Nephron (organoid): ENCODE data around the gene SPATA46.
"Not testable (repeated sequence)": the region's sequence is repeated elsewhere in the genome, so short reads cannot be mapped to it uniquely, and the experiment has no call there.

Experiments used
- H3K27ac Mint-ChIP-seq, 3 experiments: 2 replicates each; pipeline ENCODE4 v1.8.0; 2020; ENCODE audit warnings: mixed read lengths in 3 of 3, mild to moderate bottlenecking in 2 of 3, moderate library complexity in 1 of 3
- H3K27me3 Mint-ChIP-seq: 2 replicates; pipeline ENCODE4 v1.8.0; 2021; ENCODE audit warnings: low read depth, mild to moderate bottlenecking, moderate library complexity, mixed read lengths
- H3K36me3 Mint-ChIP-seq: 2 replicates; pipeline ENCODE4 v1.8.0; 2020; ENCODE audit warnings: low read depth, mixed read lengths
- H3K4me1 Mint-ChIP-seq: 2 replicates; pipeline ENCODE4 v1.8.0; 2020; ENCODE audit warnings: mixed read lengths
- H3K4me3 Mint-ChIP-seq, 3 experiments: 2 replicates each; pipeline ENCODE4 v1.8.0; 2020; ENCODE audit warnings: mild to moderate bottlenecking in 3 of 3, mixed read lengths in 3 of 3, moderate library complexity in 2 of 3
- H3K9me3 Mint-ChIP-seq: 2 replicates; pipeline ENCODE4 v1.8.0; 2020; ENCODE audit warnings: mixed read lengths
- TF ChIP-seq, protein P1 (sequence below), 3 experiments: fragments of 200-600 bp; sonication (generic); IDR thresholded peaks; one replicate each; pipeline ENCODE4 v1.5.0; 2021; ENCODE audit warnings: antibody characterized with exemption in 3 of 3; ENCODE audit not compliant: unreplicated experiment in 3 of 3

Gene SPATA46

DNA sequence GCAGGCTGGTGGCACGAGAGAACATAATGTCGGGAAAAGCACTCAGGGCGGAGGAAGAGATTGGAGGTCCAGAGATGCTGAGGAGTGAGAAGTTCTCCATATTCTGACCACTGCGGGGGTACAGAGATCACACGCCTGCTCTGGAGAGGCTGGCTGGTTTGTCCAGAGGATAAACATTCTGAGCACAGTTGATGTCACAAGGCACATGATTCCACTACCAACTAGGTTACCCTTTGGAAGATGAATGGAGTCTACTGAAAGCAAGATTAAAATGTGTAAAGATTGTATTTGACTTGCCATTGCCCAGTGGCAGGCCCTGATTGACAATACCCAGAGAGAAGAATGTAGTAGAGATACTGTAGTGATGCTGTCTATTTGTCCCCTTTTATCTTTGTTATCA, at the start of gene SPATA46:
TSS of gene SPATA46 (minus strand) at position 164 of the 400 bp plus-strand sequence. CDS start at position 100, 64 bp downstream.
- Mint-ChIP-seq H3K9me3 (no peaks in the 10 kb centered on the region), H3K27ac (no peak within 1 kb of the TSS), H3K27me3 (no peaks in the 10 kb centered on the region), H3K36me3 (peaks cover 6% of the 10 kb centered on the region), H3K4me1 (no peaks in the 10 kb centered on the region), H3K4me3 (no peak within 1 kb of the TSS)
- TF ChIP-seq, protein P1, sequence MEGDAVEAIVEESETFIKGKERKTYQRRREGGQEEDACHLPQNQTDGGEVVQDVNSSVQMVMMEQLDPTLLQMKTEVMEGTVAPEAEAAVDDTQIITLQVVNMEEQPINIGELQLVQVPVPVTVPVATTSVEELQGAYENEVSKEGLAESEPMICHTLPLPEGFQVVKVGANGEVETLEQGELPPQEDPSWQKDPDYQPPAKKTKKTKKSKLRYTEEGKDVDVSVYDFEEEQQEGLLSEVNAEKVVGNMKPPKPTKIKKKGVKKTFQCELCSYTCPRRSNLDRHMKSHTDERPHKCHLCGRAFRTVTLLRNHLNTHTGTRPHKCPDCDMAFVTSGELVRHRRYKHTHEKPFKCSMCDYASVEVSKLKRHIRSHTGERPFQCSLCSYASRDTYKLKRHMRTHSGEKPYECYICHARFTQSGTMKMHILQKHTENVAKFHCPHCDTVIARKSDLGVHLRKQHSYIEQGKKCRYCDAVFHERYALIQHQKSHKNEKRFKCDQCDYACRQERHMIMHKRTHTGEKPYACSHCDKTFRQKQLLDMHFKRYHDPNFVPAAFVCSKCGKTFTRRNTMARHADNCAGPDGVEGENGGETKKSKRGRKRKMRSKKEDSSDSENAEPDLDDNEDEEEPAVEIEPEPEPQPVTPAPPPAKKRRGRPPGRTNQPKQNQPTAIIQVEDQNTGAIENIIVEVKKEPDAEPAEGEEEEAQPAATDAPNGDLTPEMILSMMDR (IDR thresholded peaks at IDR 0.05; ENCODE audit: unreplicated experiment in 3 of 3), result no peak

- Mint-ChIP-seq H3K27ac (no peak overlapping the region), H3K4me3 (no peak overlapping the region), H3K36me3 (no peaks in the 10 kb centered on the region), H3K4me1 (no peaks in the 10 kb centered on the region), H3K27me3 (no peaks in the 10 kb centered on the region), H3K9me3 (peaks cover 12% of the 10 kb centered on the region)
- TF ChIP-seq, protein P1 (IDR thresholded peaks at IDR 0.05; ENCODE audit: unreplicated experiment in 3 of 3), result no peak
Observed at GRCh38 chr1:162422662-162423375, 46.2 kb upstream of the SPATA46 start.

DNA sequence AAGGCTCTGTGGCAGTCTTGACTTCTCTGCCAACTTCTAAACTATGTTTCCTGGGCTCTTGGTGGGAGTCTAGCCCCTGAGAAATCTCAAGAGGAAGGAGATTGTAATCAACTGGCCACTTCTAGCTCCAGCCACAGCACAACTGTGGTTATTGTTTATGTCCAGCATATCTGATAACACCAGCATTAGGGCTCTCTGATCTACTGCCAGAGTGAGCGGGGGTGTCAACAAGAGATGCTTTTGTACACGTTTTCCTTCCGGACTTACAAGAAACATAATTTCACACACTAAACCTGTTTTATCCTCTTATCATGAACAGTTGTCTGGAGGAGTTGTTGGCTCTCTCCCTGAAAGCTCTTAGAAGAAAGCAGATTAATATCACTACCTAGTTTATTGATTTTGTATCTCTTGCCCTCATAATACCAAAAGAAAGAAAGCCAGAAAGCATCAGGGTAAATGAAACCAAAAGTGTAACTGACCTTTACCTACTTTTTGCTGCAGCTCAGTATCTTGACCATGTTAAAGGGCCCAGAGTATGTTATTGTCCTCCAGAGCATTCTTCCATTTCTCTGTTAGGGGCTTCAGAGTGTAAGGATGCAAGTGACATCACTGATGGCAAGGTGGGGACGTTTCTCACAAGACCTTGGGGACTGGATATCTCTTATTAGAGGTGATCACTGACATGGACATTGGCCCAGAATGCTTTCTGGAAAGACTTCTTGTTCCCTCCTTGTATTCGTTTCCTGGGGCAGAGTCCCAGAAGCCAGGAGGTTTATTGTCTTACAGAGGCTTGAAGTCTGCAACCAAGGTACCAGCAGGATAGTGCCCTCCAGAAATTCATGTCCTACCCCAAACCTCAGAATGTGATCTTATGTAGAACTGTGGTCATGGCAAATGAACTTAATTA, 44.9 kb upstream of the SPATA46 start:
- peaks cover 10% of the 10 kb centered on the region for H3K9me3 Mint-ChIP-seq
- no peaks in the 10 kb centered on the region for H3K27me3 Mint-ChIP-seq
- H3K36me3 Mint-ChIP-seq, result no peaks in the 10 kb centered on the region
- TF ChIP-seq, protein P1 (IDR thresholded peaks at IDR 0.05; ENCODE audit: unreplicated experiment in 3 of 3), result no peak
- no peak overlapping the region for H3K27ac Mint-ChIP-seq
- H3K4me1 Mint-ChIP-seq, result no peaks in the 10 kb centered on the region
- H3K4me3 Mint-ChIP-seq, result no peak overlapping the region

GRCh38 chr1:162420120-162420519, 43.5 kb upstream of the SPATA46 start:
- Mint-ChIP-seq H3K27ac (no peak overlapping the region), H3K4me3 (no peak overlapping the region), H3K27me3 (no peaks in the 10 kb centered on the region), H3K36me3 (no peaks in the 10 kb centered on the region), H3K4me1 (no peaks in the 10 kb centered on the region), H3K9me3 (peaks cover 18% of the 10 kb centered on the region)
- TF ChIP-seq, protein P1 (IDR thresholded peaks at IDR 0.05; ENCODE audit: unreplicated experiment in 3 of 3), result no peak

GRCh38 chr1:162419450-162419931, 42.8 kb upstream of the SPATA46 start:
- H3K4me1 Mint-ChIP-seq, H3K36me3 Mint-ChIP-seq: not testable (repeated sequence)
- H3K9me3 Mint-ChIP-seq, result peaks cover 18% of the 10 kb centered on the region

DNA sequence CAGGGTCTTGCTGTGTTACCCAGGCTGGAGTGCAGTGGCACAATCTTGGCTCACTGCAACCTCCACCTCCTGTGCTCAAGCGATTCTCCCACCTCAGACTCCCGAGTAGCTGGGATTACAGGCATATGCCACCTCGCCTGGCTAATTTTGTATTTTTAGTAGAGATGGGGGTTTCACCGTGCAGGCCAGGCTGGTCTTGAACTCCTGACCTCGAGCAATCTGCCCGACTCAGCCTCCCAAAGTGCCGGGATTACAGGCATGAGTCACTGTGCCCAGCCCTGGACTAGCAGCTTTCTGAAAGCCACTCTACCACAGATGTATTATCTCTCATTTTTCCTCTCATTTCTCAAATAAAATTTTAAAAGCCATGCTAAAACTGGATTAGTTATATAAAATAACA, 41.9 kb upstream of the SPATA46 start:
- H3K36me3 Mint-ChIP-seq, H3K27ac Mint-ChIP-seq, H3K4me3 Mint-ChIP-seq, H3K27me3 Mint-ChIP-seq, H3K4me1 Mint-ChIP-seq: not testable (repeated sequence)
- H3K9me3 Mint-ChIP-seq, result peaks cover 15% of the 10 kb centered on the region

More at GRCh38 chr1:162419450-162419931, 42.8 kb upstream of the SPATA46 start:
- H3K27ac Mint-ChIP-seq, H3K27me3 Mint-ChIP-seq, H3K4me3 Mint-ChIP-seq: not testable (repeated sequence)
